GM21381 (cell line): ENCODE measurements around the gene TMTC1.
"Not testable (repeated sequence)": the region's sequence is repeated elsewhere in the genome, so short reads cannot be mapped to it uniquely, and the experiment has no call there.

ENCODE experiments used
- ATAC-seq: cut with Tn5 transposase; IDR thresholded peaks from one replicate; pipeline ENCODE4 v1.9.1; 2021; ENCODE audit warnings: mild to moderate bottlenecking, moderate library complexity; ENCODE audit not compliant: unreplicated experiment

The TMTC1 gene

GRCh38 chr12:29581631-29582030 is 202.1 kb downstream of the TMTC1 start:
- ATAC-seq = no peak

GRCh38 chr12:29580971-29581370 is 202.8 kb downstream of the TMTC1 start:
- ATAC-seq = no peak

GRCh38 chr12:29578731-29579130 is 205.0 kb downstream of the TMTC1 start:
- ATAC-seq = no peak

GRCh38 chr12:29578070-29578469 is 205.7 kb downstream of the TMTC1 start:
- no peak for ATAC-seq

GRCh38 chr12:29574500-29574899 is 209.2 kb downstream of the TMTC1 start:
- ATAC-seq = no peak

- ATAC-seq = no peak
Observed at GRCh38 chr12:29572938-29573337, 210.8 kb downstream of the TMTC1 start.

- no peak for ATAC-seq
Observed at GRCh38 chr12:29572464-29572863, 211.3 kb downstream of the TMTC1 start.

GRCh38 chr12:29569132-29569757 is 214.5 kb downstream of the TMTC1 start:
- no peak for ATAC-seq

- no peak for ATAC-seq
Observed at GRCh38 chr12:29566441-29566840, 217.3 kb downstream of the TMTC1 start.

GRCh38 chr12:29565727-29566126 is 218.0 kb downstream of the TMTC1 start:
- ATAC-seq = no peak

- no peak for ATAC-seq
Observed at GRCh38 chr12:29564925-29565324, 218.8 kb downstream of the TMTC1 start.

GRCh38 chr12:29563636-29564035 is 220.1 kb downstream of the TMTC1 start:
- no peak for ATAC-seq

GRCh38 chr12:29563071-29563470 is 220.7 kb downstream of the TMTC1 start:
- ATAC-seq = no peak

- ATAC-seq = no peak
Observed at GRCh38 chr12:29562110-29562804, 221.5 kb downstream of the TMTC1 start.

GRCh38 chr12:29561664-29562071 is 222.1 kb downstream of the TMTC1 start:
- no peak for ATAC-seq

GRCh38 chr12:29559198-29559597 is 224.5 kb downstream of the TMTC1 start:
- ATAC-seq = no peak

- no peak for ATAC-seq
Observed at GRCh38 chr12:29556363-29556762, 227.4 kb downstream of the TMTC1 start.

- ATAC-seq = not testable (repeated sequence)
Observed at GRCh38 chr12:29555451-29555850, 228.3 kb downstream of the TMTC1 start.

GRCh38 chr12:29552994-29553748 is 230.6 kb downstream of the TMTC1 start:
- no peak for ATAC-seq

GRCh38 chr12:29552324-29552927 is 231.3 kb downstream of the TMTC1 start:
- ATAC-seq = no peak

- no peak for ATAC-seq
Observed at GRCh38 chr12:29551812-29552211, 231.9 kb downstream of the TMTC1 start.

GRCh38 chr12:29547864-29548263 is 235.9 kb downstream of the TMTC1 start:
- ATAC-seq = no peak
